ENCODE measurements around the gene MIA. TPM values are rescaled to one million over a fixed set of nuclear protein-coding genes. Genes with fewer than 3 reads are reported as not detected.

MIA gene
- total and polyA plus RNA-seq, 9 of the 15 experiments (the other 6 are each of a cell fraction or from before 2014, with no cell fraction given): 0.21 TPM; not detected in 8

DNA sequence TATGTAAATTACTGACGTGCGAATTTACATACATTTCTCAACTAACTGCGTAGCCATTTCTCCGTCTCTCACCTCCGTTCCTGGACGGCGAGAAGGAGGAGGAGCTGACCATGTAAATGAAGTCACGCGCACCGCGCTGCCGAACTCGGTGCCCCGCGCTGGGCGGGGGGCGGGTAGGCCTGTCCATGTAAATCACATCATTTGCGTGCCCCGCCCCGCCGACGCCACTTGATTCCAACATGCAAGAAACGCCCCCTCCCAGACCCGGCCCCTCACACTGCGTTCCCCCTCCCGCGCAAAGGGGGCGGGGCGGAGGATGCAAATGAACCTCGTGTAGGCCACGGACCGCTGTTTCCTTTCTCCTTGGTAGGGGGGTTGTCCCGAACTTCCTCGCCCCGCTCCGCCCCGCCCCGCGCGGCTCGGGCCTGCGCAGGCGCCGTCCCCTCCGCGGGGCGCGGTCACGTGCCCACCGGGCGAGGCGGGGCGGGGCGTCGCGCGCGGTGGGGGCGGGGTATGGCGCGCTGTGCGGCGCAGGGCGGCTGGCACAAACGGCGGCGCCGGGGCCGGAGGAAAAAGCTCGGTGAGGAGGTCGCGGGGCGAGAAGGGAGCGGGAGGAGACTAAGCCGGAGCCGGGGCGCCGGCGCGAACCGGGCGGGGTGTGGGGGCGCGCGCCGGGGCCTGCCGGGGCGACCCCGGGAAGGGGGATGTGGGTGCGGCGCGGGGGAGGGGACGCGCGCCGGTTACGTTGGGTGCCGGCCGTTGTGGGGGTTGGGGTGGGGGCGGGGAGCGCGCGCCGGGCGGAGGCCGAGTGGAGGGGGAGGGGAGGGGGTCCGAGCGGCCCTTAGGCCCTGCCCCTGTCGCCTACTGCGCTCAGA lies 23.6 kb downstream of the MIA start, which contains the start of gene EGLN2 (continued):
- TF ChIP-seq MEIS2 (IDR thresholded peaks at IDR 0.05; ENCODE audit: partially characterized antibody): peak; percentile 95
- no peak for TF ChIP-seq STAT5B (CRISPR knock-in tag; IDR thresholded peaks at IDR 0.05)
- peak; percentile 89 for TF ChIP-seq BHLHE40 (IDR thresholded peaks at IDR 0.05; ENCODE audit: low read length)
- TF ChIP-seq, protein P1, sequence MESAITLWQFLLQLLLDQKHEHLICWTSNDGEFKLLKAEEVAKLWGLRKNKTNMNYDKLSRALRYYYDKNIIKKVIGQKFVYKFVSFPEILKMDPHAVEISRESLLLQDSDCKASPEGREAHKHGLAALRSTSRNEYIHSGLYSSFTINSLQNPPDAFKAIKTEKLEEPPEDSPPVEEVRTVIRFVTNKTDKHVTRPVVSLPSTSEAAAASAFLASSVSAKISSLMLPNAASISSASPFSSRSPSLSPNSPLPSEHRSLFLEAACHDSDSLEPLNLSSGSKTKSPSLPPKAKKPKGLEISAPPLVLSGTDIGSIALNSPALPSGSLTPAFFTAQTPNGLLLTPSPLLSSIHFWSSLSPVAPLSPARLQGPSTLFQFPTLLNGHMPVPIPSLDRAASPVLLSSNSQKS (CRISPR knock-in tag; IDR thresholded peaks at IDR 0.05): no peak
- no peak for TF ChIP-seq NFATC3 (IDR thresholded peaks at IDR 0.05)
- no peak for TF ChIP-seq NCOA1 (IDR thresholded peaks at IDR 0.05; ENCODE audit: low read depth)
- no peak for TF ChIP-seq HSF4 (CRISPR knock-in tag; IDR thresholded peaks at IDR 0.05; ENCODE audit: borderline replicate concordance)
- TF ChIP-seq NFE2L1 (tag; IDR thresholded peaks at IDR 0.05; ENCODE audit: borderline replicate concordance, low read depth): no peak
- TF ChIP-seq, protein P2, sequence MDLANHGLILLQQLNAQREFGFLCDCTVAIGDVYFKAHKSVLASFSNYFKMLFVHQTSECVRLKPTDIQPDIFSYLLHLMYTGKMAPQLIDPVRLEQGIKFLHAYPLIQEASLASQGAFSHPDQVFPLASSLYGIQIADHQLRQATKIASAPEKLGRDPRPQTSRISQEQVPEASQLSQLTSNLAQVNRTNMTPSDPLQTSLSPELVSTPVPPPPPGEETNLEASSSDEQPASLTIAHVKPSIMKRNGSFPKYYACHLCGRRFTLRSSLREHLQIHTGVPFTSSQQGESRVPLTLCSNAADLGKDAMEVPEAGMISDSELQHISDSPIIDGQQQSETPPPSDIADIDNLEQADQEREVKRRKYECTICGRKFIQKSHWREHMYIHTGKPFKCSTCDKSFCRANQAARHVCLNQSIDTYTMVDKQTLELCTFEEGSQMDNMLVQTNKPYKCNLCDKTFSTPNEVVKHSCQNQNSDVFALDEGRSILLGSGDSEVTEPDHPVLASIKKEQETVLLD (IDR thresholded peaks at IDR 0.05): no peak
- TF ChIP-seq, protein P3, sequence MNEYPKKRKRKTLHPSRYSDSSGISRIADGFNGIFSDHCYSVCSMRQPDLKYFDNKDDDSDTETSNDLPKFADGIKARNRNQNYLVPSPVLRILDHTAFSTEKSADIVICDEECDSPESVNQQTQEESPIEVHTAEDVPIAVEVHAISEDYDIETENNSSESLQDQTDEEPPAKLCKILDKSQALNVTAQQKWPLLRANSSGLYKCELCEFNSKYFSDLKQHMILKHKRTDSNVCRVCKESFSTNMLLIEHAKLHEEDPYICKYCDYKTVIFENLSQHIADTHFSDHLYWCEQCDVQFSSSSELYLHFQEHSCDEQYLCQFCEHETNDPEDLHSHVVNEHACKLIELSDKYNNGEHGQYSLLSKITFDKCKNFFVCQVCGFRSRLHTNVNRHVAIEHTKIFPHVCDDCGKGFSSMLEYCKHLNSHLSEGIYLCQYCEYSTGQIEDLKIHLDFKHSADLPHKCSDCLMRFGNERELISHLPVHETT (CRISPR knock-in tag; conservative IDR thresholded peaks at IDR 0.05 in 1 of 2, IDR thresholded peaks at IDR 0.05 in 1 of 2): peak in 1 of 2 experiments; percentile 97; a peak in 2 of 4 replicates
- TF ChIP-seq ZNF184 (CRISPR knock-in tag; IDR thresholded peaks at IDR 0.05): no peak
- TF ChIP-seq, protein P4, sequence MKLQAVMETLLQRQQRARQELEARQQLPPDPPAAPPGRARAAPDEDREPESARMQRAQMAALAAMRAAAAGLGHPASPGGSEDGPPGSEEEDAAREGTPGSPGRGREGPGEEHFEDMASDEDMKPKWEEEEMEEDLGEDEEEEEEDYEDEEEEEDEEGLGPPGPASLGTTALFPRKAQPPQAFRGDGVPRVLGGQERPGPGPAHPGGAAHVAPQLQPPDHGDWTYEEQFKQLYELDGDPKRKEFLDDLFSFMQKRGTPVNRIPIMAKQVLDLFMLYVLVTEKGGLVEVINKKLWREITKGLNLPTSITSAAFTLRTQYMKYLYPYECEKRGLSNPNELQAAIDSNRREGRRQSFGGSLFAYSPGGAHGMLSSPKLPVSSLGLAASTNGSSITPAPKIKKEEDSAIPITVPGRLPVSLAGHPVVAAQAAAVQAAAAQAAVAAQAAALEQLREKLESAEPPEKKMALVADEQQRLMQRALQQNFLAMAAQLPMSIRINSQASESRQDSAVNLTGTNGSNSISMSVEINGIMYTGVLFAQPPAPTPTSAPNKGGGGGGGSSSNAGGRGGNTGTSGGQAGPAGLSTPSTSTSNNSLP (IDR thresholded peaks at IDR 0.05; ENCODE audit: borderline replicate concordance, low read depth, low read length): peak; percentile 71; the same call in 1 of the 2 replicates
- no peak for TF ChIP-seq ASH1L (IDR thresholded peaks at IDR 0.05; ENCODE audit: borderline replicate concordance, low read depth, partially characterized antibody)
- TF ChIP-seq ZNF830 (CRISPR knock-in tag; IDR thresholded peaks at IDR 0.05): no peak
- TF ChIP-seq MCM7 (IDR thresholded peaks at IDR 0.05): no peak
- no peak for TF ChIP-seq CBFA2T3 (IDR thresholded peaks at IDR 0.05)
- no peak for TF ChIP-seq ZNF57 (CRISPR knock-in tag; IDR thresholded peaks at IDR 0.05)
- TF ChIP-seq MECOM (CRISPR knock-in tag; IDR thresholded peaks at IDR 0.05): no peak
- TF ChIP-seq, protein P5, sequence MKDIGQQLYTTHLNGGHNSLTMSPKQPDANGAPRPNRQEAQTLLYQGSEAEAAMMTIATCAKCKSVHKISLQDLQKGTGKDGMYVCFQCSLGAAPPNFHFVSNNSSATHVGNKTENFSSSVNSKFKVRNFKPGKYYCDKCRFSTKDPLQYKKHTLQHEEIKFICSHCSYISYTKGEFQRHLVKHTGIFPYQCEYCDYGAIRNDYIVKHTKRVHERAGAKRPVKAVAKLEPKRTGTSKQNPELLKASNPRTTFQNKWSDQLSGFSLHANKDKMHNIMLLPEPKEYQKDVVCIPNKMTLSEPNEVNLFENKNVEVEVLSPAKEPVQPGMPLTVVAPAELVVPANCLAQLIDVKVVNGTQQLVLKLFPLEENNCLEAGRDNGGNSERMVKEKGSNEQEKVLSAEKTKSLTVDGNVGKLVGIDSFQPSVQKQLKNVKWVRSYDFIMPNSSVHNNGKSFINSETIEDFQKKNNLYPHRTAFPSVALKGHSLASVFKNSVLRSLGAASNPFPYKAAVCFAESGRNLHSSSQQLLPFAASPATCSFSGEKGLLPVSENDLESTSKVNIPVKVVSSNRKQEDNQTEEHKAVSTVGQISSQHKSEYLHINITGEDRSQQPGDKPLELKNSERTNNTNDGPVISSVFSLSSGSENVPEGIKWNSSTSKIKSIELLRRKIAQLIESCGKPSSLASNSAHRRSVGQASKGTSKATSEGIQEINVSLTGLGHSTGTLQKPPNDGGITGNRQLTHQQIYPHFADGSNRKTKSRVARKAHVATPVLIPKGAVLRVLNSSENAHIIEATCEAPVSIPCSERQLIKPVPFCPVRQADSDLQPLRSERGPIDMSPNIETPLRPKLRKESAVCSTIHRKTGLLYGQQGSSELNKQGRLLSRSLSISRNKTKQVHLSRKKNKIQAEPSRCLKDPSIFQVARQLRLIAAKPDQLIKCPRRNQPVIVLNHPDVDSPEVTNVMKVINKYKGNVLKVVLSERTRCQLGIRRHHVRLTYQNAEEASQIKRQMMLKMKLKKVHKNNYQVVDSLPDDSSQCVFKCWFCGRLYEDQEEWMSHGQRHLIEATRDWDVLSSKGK (CRISPR knock-in tag; IDR thresholded peaks at IDR 0.05): no peak

All from K562 (cell line).